ENCODE measurements around the gene RBMS2.

RBMS2 gene

DNA sequence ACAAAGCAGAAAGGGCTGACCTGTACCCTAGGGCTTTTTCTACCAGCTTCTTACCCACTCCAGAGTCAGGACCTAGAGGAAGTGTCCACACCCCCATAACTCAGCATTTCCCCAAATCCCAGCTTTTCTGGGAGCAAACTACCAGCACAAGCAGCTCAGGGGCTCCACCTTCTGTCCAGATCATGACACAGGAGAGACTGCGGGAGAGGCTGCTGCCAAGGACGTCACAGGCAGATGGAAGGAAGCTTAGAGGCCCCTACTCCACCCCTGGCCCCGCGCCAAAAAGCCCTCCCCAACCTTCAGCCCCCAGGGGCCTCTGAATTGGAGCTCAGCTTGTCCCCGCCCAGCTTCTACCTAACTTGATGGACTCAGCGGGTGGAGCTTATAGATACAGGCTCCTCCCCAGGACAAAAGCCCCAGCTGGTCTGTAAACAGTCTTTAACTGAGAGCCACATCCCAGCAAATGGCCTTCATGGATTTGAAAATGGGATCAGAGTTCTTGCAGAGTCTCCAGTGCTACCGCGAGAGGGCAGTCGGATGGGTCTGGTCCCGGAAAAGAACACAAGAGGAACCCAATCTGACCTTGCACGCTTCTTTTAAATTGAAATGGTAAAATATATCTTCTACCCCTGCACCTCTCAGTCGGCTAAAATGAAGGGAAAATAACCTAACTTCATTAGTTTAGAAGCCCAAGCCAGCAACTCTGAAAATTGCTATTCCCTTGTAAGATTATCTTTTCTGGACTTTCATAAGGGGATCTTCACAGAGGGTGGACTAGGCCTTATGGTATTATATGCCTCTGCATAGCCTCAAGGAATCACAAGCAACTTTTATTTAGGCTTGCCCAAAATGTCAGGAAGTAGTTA lies 115.3 kb downstream of the RBMS2 start:
- Histone ChIP-seq H3K36me3 (ENCODE audit: insufficient read depth, low read length) (peaks cover 13% of the 10 kb centered on the region), H3K27me3 (ENCODE audit: insufficient read depth, low read length) (no peaks in the 10 kb centered on the region), H3K79me2 (ENCODE audit: control insufficient read depth, insufficient read depth, low read length, unreplicated experiment) (peaks cover 43% of the 10 kb centered on the region), H3K4me3 (ENCODE audit: low read depth, low read length) (peak overlapping the region; percentile 84), H2AFZ (ENCODE audit: low read length, unreplicated experiment) (peak overlapping the region; percentile 49), H3K27ac (ENCODE audit: low read depth, low read length) (peak overlapping the region; percentile 79), H3K4me1 (ENCODE audit: control insufficient read depth, insufficient read depth, low read length, unreplicated experiment) (peaks cover 24% of the 10 kb centered on the region)

DNA sequence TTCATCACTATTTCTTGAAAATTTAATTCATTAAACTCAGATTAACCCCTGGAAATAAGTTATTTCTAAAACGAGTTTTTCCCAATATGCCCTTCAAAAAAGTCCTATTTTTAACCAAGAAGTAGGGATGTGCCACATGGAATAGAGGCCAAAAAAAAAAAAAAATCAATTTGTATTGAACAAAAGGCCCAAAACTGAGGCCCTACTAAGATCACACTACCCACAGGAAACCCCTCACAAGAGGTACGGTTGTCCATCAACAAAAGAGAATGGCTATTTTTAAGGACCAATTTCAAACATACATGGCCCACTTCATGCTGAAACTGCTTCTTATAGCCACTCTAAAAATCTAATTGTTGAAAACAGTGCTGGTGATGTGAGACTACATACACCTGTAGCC lies 116.0 kb downstream of the RBMS2 start:
- no peaks in the 10 kb centered on the region for H3K27me3 ChIP-seq (ENCODE audit: insufficient read depth, low read length)
- no peak overlapping the region for H3K4me3 ChIP-seq (ENCODE audit: low read depth, low read length)
- peak overlapping the region; percentile 34 for H3K27ac ChIP-seq (ENCODE audit: low read depth, low read length)
- peaks cover 17% of the 10 kb centered on the region for H3K4me1 ChIP-seq (ENCODE audit: control insufficient read depth, insufficient read depth, low read length, unreplicated experiment)
- H3K36me3 ChIP-seq (ENCODE audit: insufficient read depth, low read length) = peaks cover 20% of the 10 kb centered on the region
- H3K79me2 ChIP-seq (ENCODE audit: control insufficient read depth, insufficient read depth, low read length, unreplicated experiment) = peaks cover 43% of the 10 kb centered on the region
- H2AFZ ChIP-seq (ENCODE audit: low read length, unreplicated experiment) = no peak overlapping the region

DNA sequence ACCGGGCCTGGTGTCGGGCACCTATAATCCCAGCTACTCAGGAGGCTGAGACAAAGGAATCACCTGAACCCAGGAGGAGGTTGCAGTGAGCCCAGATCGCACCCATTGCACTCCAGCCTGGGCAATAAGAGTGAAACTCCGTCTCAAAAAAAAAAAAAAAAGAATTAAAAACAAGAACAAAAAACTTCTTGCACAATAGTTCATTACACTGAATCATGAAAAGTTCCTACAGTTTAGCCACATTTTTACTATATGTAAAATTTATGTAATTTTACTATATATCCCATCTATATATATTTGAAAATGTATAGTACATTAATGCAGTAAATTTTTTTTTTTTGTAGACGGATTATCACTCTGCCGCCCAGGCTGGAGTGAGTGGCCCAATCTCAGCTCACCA lies 119.6 kb downstream of the RBMS2 start:
- Histone ChIP-seq H3K27me3 (ENCODE audit: insufficient read depth, low read length) (no peaks in the 10 kb centered on the region), H3K79me2 (ENCODE audit: control insufficient read depth, insufficient read depth, low read length, unreplicated experiment) (peaks cover 40% of the 10 kb centered on the region), H3K27ac (ENCODE audit: low read depth, low read length) (no peak overlapping the region), H3K4me3 (ENCODE audit: low read depth, low read length) (no peak overlapping the region), H2AFZ (ENCODE audit: low read length, unreplicated experiment) (no peak overlapping the region), H3K4me1 (ENCODE audit: control insufficient read depth, insufficient read depth, low read length, unreplicated experiment) (peaks cover 13% of the 10 kb centered on the region), H3K36me3 (ENCODE audit: insufficient read depth, low read length) (peaks cover 34% of the 10 kb centered on the region)

DNA sequence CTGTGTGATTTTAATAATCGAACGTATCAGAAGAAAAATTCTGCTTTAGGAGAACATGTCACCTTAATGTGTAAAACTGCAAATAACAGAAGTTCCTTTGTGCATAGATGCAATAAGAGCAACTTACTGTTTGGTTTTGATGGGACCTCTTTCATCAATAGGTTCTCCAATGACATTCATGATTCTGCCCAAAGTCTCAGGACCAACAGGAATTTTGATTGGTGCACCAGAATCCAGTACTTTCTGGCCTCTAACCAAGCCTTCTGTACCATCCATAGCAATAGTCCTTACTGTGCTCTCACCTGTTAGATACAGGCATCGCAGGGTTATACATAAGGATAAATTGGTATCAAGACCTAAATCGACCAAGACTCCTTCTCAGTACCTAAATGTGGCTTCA lies 123.0 kb downstream of the RBMS2 start:
- H3K27ac ChIP-seq (ENCODE audit: low read depth, low read length) = no peak overlapping the region
- H3K36me3 ChIP-seq (ENCODE audit: insufficient read depth, low read length) = peaks cover 24% of the 10 kb centered on the region
- peaks cover 10% of the 10 kb centered on the region for H3K4me1 ChIP-seq (ENCODE audit: control insufficient read depth, insufficient read depth, low read length, unreplicated experiment)
- H3K4me3 ChIP-seq (ENCODE audit: low read depth, low read length) = peak overlapping the region; percentile 98
- H3K27me3 ChIP-seq (ENCODE audit: insufficient read depth, low read length) = no peaks in the 10 kb centered on the region
- peaks cover 40% of the 10 kb centered on the region for H3K79me2 ChIP-seq (ENCODE audit: control insufficient read depth, insufficient read depth, low read length, unreplicated experiment)
- H2AFZ ChIP-seq (ENCODE audit: low read length, unreplicated experiment) = no peak overlapping the region

DNA sequence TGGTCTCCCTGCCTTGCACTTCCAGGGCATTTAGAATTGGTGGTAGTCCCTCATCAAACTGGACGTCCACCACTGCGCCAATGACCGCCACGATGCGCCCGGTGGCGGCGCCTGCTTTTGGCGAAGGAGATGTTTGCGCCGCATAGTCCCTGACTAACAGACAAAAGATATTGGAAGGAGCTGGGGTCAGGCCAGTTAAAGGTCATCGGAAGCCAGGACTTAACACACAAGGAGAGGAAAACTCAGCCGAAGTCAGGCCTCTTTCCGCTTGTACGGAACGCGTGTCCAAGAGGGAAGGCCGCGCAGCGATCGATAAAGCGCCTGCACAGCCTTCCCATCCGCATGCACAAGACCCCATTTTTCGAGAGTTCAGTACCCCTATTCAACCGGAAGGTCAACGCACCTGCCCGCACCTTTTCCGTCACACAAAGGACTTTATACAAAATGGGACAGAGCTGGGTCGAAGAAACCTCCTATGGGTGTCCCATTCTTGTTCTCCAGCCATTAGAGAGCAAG lies 123.6 kb downstream of the RBMS2 start:
- Histone ChIP-seq H2AFZ (ENCODE audit: low read length, unreplicated experiment) (peak overlapping the region; percentile 77), H3K27ac (ENCODE audit: low read depth, low read length) (peak overlapping the region; percentile 51), H3K79me2 (ENCODE audit: control insufficient read depth, insufficient read depth, low read length, unreplicated experiment) (peaks cover 40% of the 10 kb centered on the region)

More for the DNA sequence above, 123.6 kb downstream of the RBMS2 start:
- no peaks in the 10 kb centered on the region for H3K27me3 ChIP-seq (ENCODE audit: insufficient read depth, low read length)
- H3K36me3 ChIP-seq (ENCODE audit: insufficient read depth, low read length) = peaks cover 21% of the 10 kb centered on the region
- peak overlapping the region; percentile 98 for H3K4me3 ChIP-seq (ENCODE audit: low read depth, low read length)
- peaks cover 10% of the 10 kb centered on the region for H3K4me1 ChIP-seq (ENCODE audit: control insufficient read depth, insufficient read depth, low read length, unreplicated experiment)

Data from ACC112 (cell line).